ENCODE data around the gene PIAS1.
"Not testable (repeated sequence)": the region's sequence is repeated elsewhere in the genome, so short reads cannot be mapped to it uniquely, and the experiment has no call there.

Gene PIAS1

GRCh38 chr15:68211656-68212320 is 157.7 kb downstream of the PIAS1 start:
- no peak overlapping the region for H3K27ac Mint-ChIP-seq
- peaks cover 36% of the 10 kb centered on the region for H3K4me1 Mint-ChIP-seq
- peaks cover 18% of the 10 kb centered on the region for H3K36me3 Mint-ChIP-seq

GRCh38 chr15:68213491-68213845 is 159.4 kb downstream of the PIAS1 start:
- not testable (repeated sequence) for ATAC-seq, H3K27ac Mint-ChIP-seq, H3K4me3 Mint-ChIP-seq, H3K9me3 Mint-ChIP-seq, H3K27me3 Mint-ChIP-seq
- peaks cover 27% of the 10 kb centered on the region for H3K36me3 Mint-ChIP-seq
- H3K4me1 Mint-ChIP-seq, result peaks cover 34% of the 10 kb centered on the region

More at GRCh38 chr15:68211656-68212320, 157.7 kb downstream of the PIAS1 start:
- no peak for ATAC-seq
- H3K27me3 Mint-ChIP-seq, result no peaks in the 10 kb centered on the region
- no peak overlapping the region for H3K4me3 Mint-ChIP-seq
- no peaks in the 10 kb centered on the region for H3K9me3 Mint-ChIP-seq

GRCh38 chr15:68213991-68214837 is 160.1 kb downstream of the PIAS1 start:
- Mint-ChIP-seq H3K36me3 (peaks cover 29% of the 10 kb centered on the region), H3K9me3 (no peaks in the 10 kb centered on the region), H3K27me3 (no peaks in the 10 kb centered on the region), H3K4me3 (no peak overlapping the region), H3K4me1 (peaks cover 27% of the 10 kb centered on the region), H3K27ac (no peak overlapping the region)
- no peak for ATAC-seq

GRCh38 chr15:68214838-68215254 is 160.7 kb downstream of the PIAS1 start:
- Mint-ChIP-seq H3K9me3 (no peaks in the 10 kb centered on the region), H3K4me1 (peaks cover 21% of the 10 kb centered on the region), H3K27me3 (no peaks in the 10 kb centered on the region), H3K27ac (no peak overlapping the region), H3K4me3 (no peak overlapping the region), H3K36me3 (peaks cover 30% of the 10 kb centered on the region)
- no peak for ATAC-seq

- no peaks in the 10 kb centered on the region for H3K9me3 Mint-ChIP-seq
- no peak overlapping the region for H3K27ac Mint-ChIP-seq
- H3K4me3 Mint-ChIP-seq, result no peak overlapping the region
- H3K27me3 Mint-ChIP-seq, result no peaks in the 10 kb centered on the region
- peaks cover 30% of the 10 kb centered on the region for H3K36me3 Mint-ChIP-seq
- ATAC-seq, result no peak
- peaks cover 5% of the 10 kb centered on the region for H3K4me1 Mint-ChIP-seq
Measured at GRCh38 chr15:68217341-68217740, 163.2 kb downstream of the PIAS1 start.

GRCh38 chr15:68218331-68218730 is 164.2 kb downstream of the PIAS1 start:
- Mint-ChIP-seq H3K27ac (no peak overlapping the region), H3K36me3 (peaks cover 35% of the 10 kb centered on the region)

GRCh38 chr15:68218847-68219798 is 165.0 kb downstream of the PIAS1 start:
- no peaks in the 10 kb centered on the region for H3K9me3 Mint-ChIP-seq
- H3K4me1 Mint-ChIP-seq, result peaks cover 10% of the 10 kb centered on the region
- H3K27ac Mint-ChIP-seq, result no peak overlapping the region
- no peak for ATAC-seq
- H3K27me3 Mint-ChIP-seq, result no peaks in the 10 kb centered on the region
- no peak overlapping the region for H3K4me3 Mint-ChIP-seq
- H3K36me3 Mint-ChIP-seq, result peaks cover 28% of the 10 kb centered on the region

More at GRCh38 chr15:68218331-68218730, 164.2 kb downstream of the PIAS1 start:
- no peak for ATAC-seq
- no peaks in the 10 kb centered on the region for H3K9me3 Mint-ChIP-seq
- H3K27me3 Mint-ChIP-seq, result no peaks in the 10 kb centered on the region
- peaks cover 10% of the 10 kb centered on the region for H3K4me1 Mint-ChIP-seq
- H3K4me3 Mint-ChIP-seq, result no peak overlapping the region

GRCh38 chr15:68220489-68220888 is 166.4 kb downstream of the PIAS1 start:
- Mint-ChIP-seq H3K27me3 (no peaks in the 10 kb centered on the region), H3K36me3 (peaks cover 27% of the 10 kb centered on the region), H3K27ac (no peak overlapping the region), H3K4me3 (no peak overlapping the region), H3K4me1 (peaks cover 22% of the 10 kb centered on the region), H3K9me3 (no peaks in the 10 kb centered on the region)
- no peak for ATAC-seq

- Mint-ChIP-seq H3K36me3 (peaks cover 27% of the 10 kb centered on the region), H3K9me3 (no peaks in the 10 kb centered on the region), H3K27ac (no peak overlapping the region), H3K4me3 (no peak overlapping the region), H3K4me1 (peaks cover 26% of the 10 kb centered on the region), H3K27me3 (no peaks in the 10 kb centered on the region)
- ATAC-seq, result no peak
Measured at GRCh38 chr15:68220967-68221366, 166.9 kb downstream of the PIAS1 start.

GRCh38 chr15:68221530-68222431 is 167.7 kb downstream of the PIAS1 start:
- H3K36me3 Mint-ChIP-seq, result peaks cover 27% of the 10 kb centered on the region
- H3K27me3 Mint-ChIP-seq, ATAC-seq, H3K9me3 Mint-ChIP-seq, H3K4me3 Mint-ChIP-seq, H3K27ac Mint-ChIP-seq: not testable (repeated sequence)
- H3K4me1 Mint-ChIP-seq, result peaks cover 26% of the 10 kb centered on the region

GRCh38 chr15:68222432-68222743 is 168.3 kb downstream of the PIAS1 start:
- peaks cover 24% of the 10 kb centered on the region for H3K36me3 Mint-ChIP-seq
- H3K4me1 Mint-ChIP-seq, result peaks cover 31% of the 10 kb centered on the region
- H3K4me3 Mint-ChIP-seq, H3K27ac Mint-ChIP-seq, H3K27me3 Mint-ChIP-seq, H3K9me3 Mint-ChIP-seq, ATAC-seq: not testable (repeated sequence)

GRCh38 chr15:68223171-68223570 is 169.1 kb downstream of the PIAS1 start:
- no peak overlapping the region for H3K4me3 Mint-ChIP-seq
- H3K4me1 Mint-ChIP-seq, result peaks cover 33% of the 10 kb centered on the region
- peaks cover 16% of the 10 kb centered on the region for H3K36me3 Mint-ChIP-seq
- H3K27me3 Mint-ChIP-seq, result no peaks in the 10 kb centered on the region
- ATAC-seq, result no peak
- H3K27ac Mint-ChIP-seq, result no peak overlapping the region
- H3K9me3 Mint-ChIP-seq, result no peaks in the 10 kb centered on the region

- Mint-ChIP-seq H3K9me3 (no peaks in the 10 kb centered on the region), H3K27me3 (no peaks in the 10 kb centered on the region), H3K27ac (no peak overlapping the region), H3K4me1 (peaks cover 41% of the 10 kb centered on the region), H3K36me3 (peaks cover 7% of the 10 kb centered on the region), H3K4me3 (no peak overlapping the region)
- ATAC-seq, result no peak
Measured at GRCh38 chr15:68224108-68224507, 170.0 kb downstream of the PIAS1 start.

- Mint-ChIP-seq H3K4me1 (peaks cover 42% of the 10 kb centered on the region), H3K27ac (no peak overlapping the region), H3K36me3 (peaks cover 5% of the 10 kb centered on the region), H3K9me3 (no peaks in the 10 kb centered on the region), H3K27me3 (no peaks in the 10 kb centered on the region), H3K4me3 (no peak overlapping the region)
- no peak for ATAC-seq
Measured at GRCh38 chr15:68224546-68225250, 170.6 kb downstream of the PIAS1 start.
